ENCODE results near the gene TINAGL1. TPM values are rescaled to one million over a fixed set of nuclear protein-coding genes. Genes with fewer than 3 reads are reported as not detected.

TINAGL1 gene
- total RNA-seq, 1 experiment from 2014 or later = 2.5 TPM

GRCh38 chr1:31577515-31578192 lies 1.3 kb downstream of the TINAGL1 start:
- Histone ChIP-seq H2BK120ac (ENCODE audit: low read depth, low read length, poor library complexity, severe bottlenecking) (no peak overlapping the region), H3K79me2 (ENCODE audit: insufficient read depth, low read length) (no peaks in the 10 kb centered on the region), H3K9me3 (ENCODE audit: control insufficient read depth, low read depth, low read length) (no peaks in the 10 kb centered on the region), H2BK5ac (ENCODE audit: insufficient read length, low read length) (no peak overlapping the region), H3K18ac (ENCODE audit: insufficient read length, low read depth, low read length) (no peak overlapping the region), H3K79me1 (ENCODE audit: insufficient read depth, low read depth, low read length, poor library complexity, severe bottlenecking) (no peaks in the 10 kb centered on the region), H4K91ac (ENCODE audit: insufficient read length, low read depth, low read length) (no peak overlapping the region), H3T11ph (ENCODE audit: low read length) (no peak overlapping the region), H3K23ac (ENCODE audit: insufficient read length, low read depth, low read length) (no peak overlapping the region), H3K27ac (ENCODE audit: insufficient read length, low read depth, low read length) (no peak overlapping the region), H4K8ac (replicated peaks; ENCODE audit: insufficient read length, low read depth, low read length) (no peak overlapping the region), H3K9ac (ENCODE audit: extremely low read depth, insufficient read length, low read length) (no peak overlapping the region), H2BK20ac (ENCODE audit: low read depth, low read length, poor library complexity, severe bottlenecking) (no peak overlapping the region), H2AFZ (ENCODE audit: low read length) (no peak overlapping the region), H2BK12ac (ENCODE audit: insufficient read length, low read depth, low read length) (no peak overlapping the region), H2BK15ac (ENCODE audit: low read depth, low read length) (no peak overlapping the region), H3K56ac (ENCODE audit: insufficient read length, low read depth, low read length) (no peak overlapping the region), H3K4ac (ENCODE audit: low read depth, low read length) (no peak overlapping the region), H3K4me2 (ENCODE audit: insufficient read depth, insufficient read length, low read length) (no peak overlapping the region), H2AK5ac (ENCODE audit: insufficient read length, low read length) (no peak overlapping the region), H4K20me1 (ENCODE audit: control insufficient read depth, insufficient read depth, insufficient read length) (no peaks in the 10 kb centered on the region), H3K27me3 (ENCODE audit: insufficient read depth, low read length) (no peaks in the 10 kb centered on the region), H3K4me1 (ENCODE audit: insufficient read depth, low read length) (peaks cover 10% of the 10 kb centered on the region; the same call in 1 of the 2 replicates), H4K5ac (ENCODE audit: insufficient read length, low read depth, low read length) (no peak overlapping the region), H3K14ac (ENCODE audit: insufficient read depth, low read length) (no peak overlapping the region), H3K23me2 (ENCODE audit: insufficient read length, low read depth, low read length, poor library complexity, severe bottlenecking) (no peaks in the 10 kb centered on the region)
- H3K27me3 Mint-ChIP-seq (ENCODE audit: low read depth) = peaks cover 7% of the 10 kb centered on the region
- H3K4me1 Mint-ChIP-seq = peaks cover 29 to 44% of the 10 kb centered on the region in 2 experiments
- WGBS (ENCODE audit: extremely low coverage, insufficient read length, low lambda C conversion rate) = no CpG with 5 or more reads among the region's 6 CpGs
- TF ChIP-seq CTCF (conservative IDR thresholded peaks at IDR 0.05) = no peak
- H3K9me3 Mint-ChIP-seq = no peaks in the 10 kb centered on the region
- H3K4me3 Mint-ChIP-seq = peak overlapping the region in 1 of 2 experiments; percentile 61; a peak in 2 of 5 replicates
- no peak for DNase-seq
- H3K27ac Mint-ChIP-seq = no peak overlapping the region; a peak in 1 of 7 replicates
- H3K36me3 Mint-ChIP-seq (ENCODE audit: insufficient read depth in 1 of 3, low read depth in 3 of 3) = no peaks in the 10 kb centered on the region

Measured in H9 (cell line).